GM23338 (cell line): ENCODE results near the gene G3BP1. TPM values are rescaled to one million over a fixed set of nuclear protein-coding genes. Genes with fewer than 3 reads are reported as not detected.

Experiments used
- ATAC-seq: fragments of 200-7000 bp; cut with Tn5 transposase; 3 replicates; pipeline ENCODE4 v1.9.1; 2020
- DNase-seq: peaks from one replicate; pipeline ENCODE4 v3.0.0-alpha.2; 2015; ENCODE audit warnings: low spot score
- H2AFZ ChIP-seq: fragments of 200-600 bp; sonication (generic); 2 replicates; pipeline ENCODE4 v1.8.0; 2016; ENCODE audit warnings: antibody characterized with exemption, mild to moderate bottlenecking, moderate library complexity
- H3F3A ChIP-seq: fragments of 200-600 bp; sonication (generic); replicated peaks from 2 replicates; pipeline ENCODE4 v1.8.0; 2017; ENCODE audit warnings: antibody characterized with exemption, mixed run types, low read depth
- H3K27ac ChIP-seq: fragments of 200-600 bp; sonication (generic); 2 replicates; pipeline ENCODE4 v1.6.1; 2016; ENCODE audit warnings: low read depth
- H3K27me3 ChIP-seq: fragments of 200-600 bp; sonication (generic); 2 replicates; pipeline ENCODE4 v1.8.0; 2016; ENCODE audit warnings: mild to moderate bottlenecking, mixed run types, moderate library complexity; ENCODE audit not compliant: insufficient read depth
- H3K36me3 ChIP-seq: fragments of 200-600 bp; sonication (generic); 2 replicates; pipeline ENCODE4 v1.8.0; 2016; ENCODE audit warnings: mild to moderate bottlenecking; ENCODE audit not compliant: insufficient read depth
- H3K4me1 ChIP-seq: fragments of 200-600 bp; sonication (generic); 2 replicates; pipeline ENCODE4 v1.8.0; 2016; ENCODE audit warnings: mild to moderate bottlenecking, moderate library complexity; ENCODE audit not compliant: insufficient read depth
- H3K4me2 ChIP-seq: fragments of 200-600 bp; sonication (generic); 2 replicates; pipeline ENCODE4 v1.7.1; 2017; ENCODE audit warnings: mixed run types
- H3K4me3 ChIP-seq: fragments of 200-600 bp; sonication (generic); 2 replicates; pipeline ENCODE4 v1.6.1; 2016; ENCODE audit warnings: mixed run types
- H3K79me2 ChIP-seq: fragments of 200-600 bp; sonication (generic); replicated peaks from 2 replicates; pipeline ENCODE4 v1.8.0; 2017; ENCODE audit warnings: mild to moderate bottlenecking; ENCODE audit not compliant: insufficient read depth
- H3K9me2 ChIP-seq: fragments of 200-600 bp; sonication (generic); 2 replicates; pipeline ENCODE4 v1.8.0; 2017; ENCODE audit not compliant: insufficient read depth
- H4K20me1 ChIP-seq: fragments of 200-600 bp; sonication (generic); replicated peaks from 2 replicates; pipeline ENCODE4 v1.8.0; 2017; ENCODE audit warnings: mild to moderate bottlenecking; ENCODE audit not compliant: insufficient read depth
- H3K27ac Mint-ChIP-seq: 2 replicates; pipeline ENCODE4 v1.8.0; 2020; ENCODE audit warnings: inconsistent platforms, mild to moderate bottlenecking, moderate library complexity, mixed read lengths
- H3K27me3 Mint-ChIP-seq: 3 replicates; pipeline ENCODE4 v1.8.0; 2022; ENCODE audit warnings: low read depth, mild to moderate bottlenecking, moderate library complexity, mixed read lengths, inconsistent platforms; ENCODE audit not compliant: insufficient read depth, poor library complexity
- H3K36me3 Mint-ChIP-seq: 3 replicates; pipeline ENCODE4 v1.8.0; 2021; ENCODE audit warnings: low read depth, mild to moderate bottlenecking, inconsistent platforms, moderate library complexity, mixed read lengths
- H3K4me1 Mint-ChIP-seq: 3 replicates; pipeline ENCODE4 v1.8.0; 2020; ENCODE audit warnings: mild to moderate bottlenecking, inconsistent platforms, mixed read lengths
- H3K4me3 Mint-ChIP-seq: 3 replicates; pipeline ENCODE4 v1.8.0; 2021; ENCODE audit warnings: moderate library complexity, mild to moderate bottlenecking, inconsistent platforms, mixed read lengths
- H3K9me3 Mint-ChIP-seq: 3 replicates; pipeline ENCODE4 v1.8.0; 2020; ENCODE audit warnings: moderate library complexity, mild to moderate bottlenecking, inconsistent platforms, mixed read lengths
- CTCF ChIP-seq, 2 experiments: fragments of 200-600 bp in 1 of 2; sonication (generic) in 1 of 2; conservative IDR thresholded peaks; 2 replicates each; pipeline versions ENCODE4 v1.5.1 to v1.6.1; 2016 to 2017; ENCODE audit warnings: antibody characterized with exemption in 2 of 2, low read depth in 2 of 2, mild to moderate bottlenecking in 2 of 2, moderate library complexity in 1 of 2
- EZH2 ChIP-seq: fragments of 200-600 bp; sonication (generic); IDR thresholded peaks from one replicate; pipeline ENCODE4 v1.8.0; 2017; ENCODE audit warnings: antibody characterized with exemption, mild to moderate bottlenecking, low read depth; ENCODE audit not compliant: unreplicated experiment
- polyA plus RNA-seq: library from polyadenylated mRNA; unstranded; fragments of >200 nt; fragmentation: Nextera tagmentation; extraction: Ambion mirVana; gene quantifications from 2 replicates; pipeline ENCODE4 v1.2.1, GENCODE V29; 2016
- total RNA-seq: library from RNA; depleted of rRNA; stranded (reverse); fragments of >200 nt; shearing (Covaris generic); gene quantifications from 2 replicates; pipeline ENCODE4 v1.2.3, GENCODE V29; 2014
- TF ChIP-seq, protein P1 (sequence below): fragments of 250-450 bp; sonication (Bioruptor Pico); IDR thresholded peaks from 2 replicates; pipeline ENCODE4 v1.5.0; 2020; ENCODE audit warnings: mild to moderate bottlenecking, moderate library complexity

The G3BP1 gene
- total and polyA plus RNA-seq, 2 experiments from 2014 or later = 183 to 323 TPM

- H3K36me3 Mint-ChIP-seq = peaks cover 6% of the 10 kb centered on the region; the same call in 2 of the 3 replicates
- H3K4me3 Mint-ChIP-seq = no peak overlapping the region
- TF ChIP-seq CTCF (conservative IDR thresholded peaks at IDR 0.05; ENCODE audit: low read depth in 2 of 2) = no peak
- TF ChIP-seq, protein P1, sequence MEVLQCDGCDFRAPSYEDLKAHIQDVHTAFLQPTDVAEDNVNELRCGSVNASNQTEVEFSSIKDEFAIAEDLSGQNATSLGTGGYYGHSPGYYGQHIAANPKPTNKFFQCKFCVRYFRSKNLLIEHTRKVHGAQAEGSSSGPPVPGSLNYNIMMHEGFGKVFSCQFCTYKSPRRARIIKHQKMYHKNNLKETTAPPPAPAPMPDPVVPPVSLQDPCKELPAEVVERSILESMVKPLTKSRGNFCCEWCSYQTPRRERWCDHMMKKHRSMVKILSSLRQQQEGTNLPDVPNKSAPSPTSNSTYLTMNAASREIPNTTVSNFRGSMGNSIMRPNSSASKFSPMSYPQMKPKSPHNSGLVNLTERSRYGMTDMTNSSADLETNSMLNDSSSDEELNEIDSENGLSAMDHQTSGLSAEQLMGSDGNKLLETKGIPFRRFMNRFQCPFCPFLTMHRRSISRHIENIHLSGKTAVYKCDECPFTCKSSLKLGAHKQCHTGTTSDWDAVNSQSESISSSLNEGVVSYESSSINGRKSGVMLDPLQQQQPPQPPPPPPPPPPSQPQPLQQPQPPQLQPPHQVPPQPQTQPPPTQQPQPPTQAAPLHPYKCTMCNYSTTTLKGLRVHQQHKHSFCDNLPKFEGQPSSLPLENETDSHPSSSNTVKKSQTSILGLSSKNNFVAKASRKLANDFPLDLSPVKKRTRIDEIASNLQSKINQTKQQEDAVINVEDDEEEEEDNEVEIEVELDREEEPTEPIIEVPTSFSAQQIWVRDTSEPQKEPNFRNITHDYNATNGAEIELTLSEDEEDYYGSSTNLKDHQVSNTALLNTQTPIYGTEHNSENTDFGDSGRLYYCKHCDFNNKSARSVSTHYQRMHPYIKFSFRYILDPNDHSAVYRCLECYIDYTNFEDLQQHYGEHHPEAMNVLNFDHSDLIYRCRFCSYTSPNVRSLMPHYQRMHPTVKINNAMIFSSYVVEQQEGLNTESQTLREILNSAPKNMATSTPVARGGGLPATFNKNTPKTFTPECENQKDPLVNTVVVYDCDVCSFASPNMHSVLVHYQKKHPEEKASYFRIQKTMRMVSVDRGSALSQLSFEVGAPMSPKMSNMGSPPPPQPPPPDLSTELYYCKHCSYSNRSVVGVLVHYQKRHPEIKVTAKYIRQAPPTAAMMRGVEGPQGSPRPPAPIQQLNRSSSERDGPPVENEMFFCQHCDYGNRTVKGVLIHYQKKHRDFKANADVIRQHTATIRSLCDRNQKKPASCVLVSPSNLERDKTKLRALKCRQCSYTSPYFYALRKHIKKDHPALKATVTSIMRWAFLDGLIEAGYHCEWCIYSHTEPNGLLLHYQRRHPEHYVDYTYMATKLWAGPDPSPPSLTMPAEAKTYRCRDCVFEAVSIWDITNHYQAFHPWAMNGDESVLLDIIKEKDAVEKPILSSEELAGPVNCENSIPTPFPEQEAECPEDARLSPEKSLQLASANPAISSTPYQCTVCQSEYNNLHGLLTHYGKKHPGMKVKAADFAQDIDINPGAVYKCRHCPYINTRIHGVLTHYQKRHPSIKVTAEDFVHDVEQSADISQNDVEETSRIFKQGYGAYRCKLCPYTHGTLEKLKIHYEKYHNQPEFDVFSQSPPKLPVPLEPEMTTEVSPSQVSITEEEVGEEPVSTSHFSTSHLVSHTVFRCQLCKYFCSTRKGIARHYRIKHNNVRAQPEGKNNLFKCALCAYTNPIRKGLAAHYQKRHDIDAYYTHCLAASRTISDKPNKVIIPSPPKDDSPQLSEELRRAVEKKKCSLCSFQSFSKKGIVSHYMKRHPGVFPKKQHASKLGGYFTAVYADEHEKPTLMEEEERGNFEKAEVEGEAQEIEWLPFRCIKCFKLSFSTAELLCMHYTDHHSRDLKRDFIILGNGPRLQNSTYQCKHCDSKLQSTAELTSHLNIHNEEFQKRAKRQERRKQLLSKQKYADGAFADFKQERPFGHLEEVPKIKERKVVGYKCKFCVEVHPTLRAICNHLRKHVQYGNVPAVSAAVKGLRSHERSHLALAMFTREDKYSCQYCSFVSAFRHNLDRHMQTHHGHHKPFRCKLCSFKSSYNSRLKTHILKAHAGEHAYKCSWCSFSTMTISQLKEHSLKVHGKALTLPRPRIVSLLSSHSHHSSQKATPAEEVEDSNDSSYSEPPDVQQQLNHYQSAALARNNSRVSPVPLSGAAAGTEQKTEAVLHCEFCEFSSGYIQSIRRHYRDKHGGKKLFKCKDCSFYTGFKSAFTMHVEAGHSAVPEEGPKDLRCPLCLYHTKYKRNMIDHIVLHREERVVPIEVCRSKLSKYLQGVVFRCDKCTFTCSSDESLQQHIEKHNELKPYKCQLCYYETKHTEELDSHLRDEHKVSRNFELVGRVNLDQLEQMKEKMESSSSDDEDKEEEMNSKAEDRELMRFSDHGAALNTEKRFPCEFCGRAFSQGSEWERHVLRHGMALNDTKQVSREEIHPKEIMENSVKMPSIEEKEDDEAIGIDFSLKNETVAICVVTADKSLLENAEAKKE (CRISPR knock-in tag) = no peak
- Histone ChIP-seq H2AFZ (no peak overlapping the region), H3K79me2 (no peaks in the 10 kb centered on the region), H3K4me2 (no peak overlapping the region), H3K27ac (no peak overlapping the region), H3K4me1 (peaks cover 14% of the 10 kb centered on the region; the same call in 1 of the 2 replicates), H3K27me3 (no peaks in the 10 kb centered on the region), H3K36me3 (no peaks in the 10 kb centered on the region), H3F3A (no peaks in the 10 kb centered on the region), H3K4me3 (no peak overlapping the region), H3K9me2 (no peaks in the 10 kb centered on the region), H4K20me1 (peaks cover 18% of the 10 kb centered on the region; the same call in 1 of the 2 replicates)
- H3K27me3 Mint-ChIP-seq = peaks cover 5% of the 10 kb centered on the region
- DNase-seq (no peak), ATAC-seq (no peak)
- H3K9me3 Mint-ChIP-seq = no peaks in the 10 kb centered on the region
- no peak overlapping the region for H3K27ac Mint-ChIP-seq
- peaks cover 13% of the 10 kb centered on the region for H3K4me1 Mint-ChIP-seq
Observed at GRCh38 chr5:151820271-151820670, 48.5 kb downstream of the G3BP1 start.

DNA sequence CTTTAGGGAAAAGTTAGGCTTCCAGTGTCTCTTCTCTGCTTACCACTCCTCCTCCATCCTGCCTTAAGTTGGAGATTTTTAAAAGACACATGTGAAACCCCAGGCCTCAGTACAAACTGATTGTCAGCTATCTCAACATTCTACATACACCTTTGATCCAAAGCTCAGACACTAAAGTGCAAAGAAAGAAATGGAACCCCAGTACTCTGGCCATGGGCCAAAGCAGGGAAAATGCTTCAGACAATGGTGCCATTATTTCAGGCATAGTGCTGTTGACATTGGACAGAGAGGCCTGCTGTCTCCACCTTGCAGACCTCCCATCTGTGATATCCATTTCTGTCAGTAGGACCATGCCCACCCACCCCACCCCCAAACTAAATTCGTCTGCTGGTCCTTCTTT, 49.1 kb downstream of the G3BP1 start:
- H3K9me2 ChIP-seq = no peaks in the 10 kb centered on the region
- ATAC-seq (no peak), DNase-seq (no peak)
- H4K20me1 ChIP-seq = peaks cover 15% of the 10 kb centered on the region; the same call in 1 of the 2 replicates
- Mint-ChIP-seq H3K4me1 (peaks cover 15% of the 10 kb centered on the region), H3K4me3 (no peak overlapping the region), H3K27ac (no peak overlapping the region), H3K9me3 (no peaks in the 10 kb centered on the region), H3K27me3 (peaks cover 5% of the 10 kb centered on the region), H3K36me3 (peaks cover 3% of the 10 kb centered on the region; the same call in 2 of the 3 replicates)
- H3K27ac ChIP-seq = no peak overlapping the region
- no peaks in the 10 kb centered on the region for H3K27me3 ChIP-seq
- H3F3A ChIP-seq = no peaks in the 10 kb centered on the region
- H3K4me2 ChIP-seq = no peak overlapping the region
- H3K4me3 ChIP-seq = no peak overlapping the region
- no peaks in the 10 kb centered on the region for H3K79me2 ChIP-seq
- no peaks in the 10 kb centered on the region for H3K36me3 ChIP-seq
- H2AFZ ChIP-seq = no peak overlapping the region
- H3K4me1 ChIP-seq = peaks cover 13% of the 10 kb centered on the region
- TF ChIP-seq EZH2 = no peak
- TF ChIP-seq, protein P1 (CRISPR knock-in tag) = no peak
